HEK293T (cell line): ENCODE measurements around the gene COL23A1.

Source experiments
- BHLHE40 ChIP-seq: fragments of 450-650 bp; IDR thresholded peaks from 2 replicates; pipeline ENCODE4 v1.6.1; 2016; ENCODE audit warnings: mild to moderate bottlenecking, moderate library complexity, borderline replicate concordance
- FOXA1 ChIP-seq: fragments of 450-650 bp; IDR thresholded peaks from 2 replicates; pipeline ENCODE4 v1.6.1; 2016; ENCODE audit warnings: mild to moderate bottlenecking
- FOXK2 ChIP-seq: fragments of 450-650 bp; IDR thresholded peaks from 2 replicates; pipeline ENCODE4 v1.6.1; 2016; ENCODE audit warnings: mild to moderate bottlenecking
- FOXM1 ChIP-seq: fragments of 450-650 bp; IDR thresholded peaks from 2 replicates; pipeline ENCODE4 v1.6.1; 2017; ENCODE audit warnings: mild to moderate bottlenecking, borderline replicate concordance
- HDGF ChIP-seq: fragments of 450-650 bp; IDR thresholded peaks from 2 replicates; pipeline ENCODE4 v1.6.1; 2017; ENCODE audit warnings: antibody characterized with exemption, borderline replicate concordance
- L3MBTL2 ChIP-seq: fragments of 450-650 bp; conservative IDR thresholded peaks from 2 replicates; pipeline ENCODE4 v1.6.1; 2016; ENCODE audit warnings: mild to moderate bottlenecking
- LEF1 ChIP-seq: fragments of 450-650 bp; IDR thresholded peaks from 2 replicates; pipeline ENCODE4 v1.6.1; 2017; ENCODE audit warnings: mild to moderate bottlenecking, borderline replicate concordance
- NFRKB ChIP-seq: fragments of 450-650 bp; IDR thresholded peaks from 2 replicates; pipeline ENCODE4 v1.6.1; 2016; ENCODE audit warnings: mild to moderate bottlenecking, moderate library complexity
- SP1 ChIP-seq: fragments of 450-650 bp; IDR thresholded peaks from 2 replicates; pipeline ENCODE4 v1.6.1; 2017
- SUZ12 ChIP-seq: fragments of 450-650 bp; IDR thresholded peaks from 2 replicates; pipeline ENCODE4 v1.6.1; 2016; ENCODE audit warnings: mild to moderate bottlenecking
- TARDBP ChIP-seq: fragments of 450-650 bp; IDR thresholded peaks from 2 replicates; pipeline ENCODE4 v1.6.1; 2016
- ZNF384 ChIP-seq: fragments of 450-650 bp; IDR thresholded peaks from 2 replicates; pipeline ENCODE4 v1.6.1; 2016

DNA sequence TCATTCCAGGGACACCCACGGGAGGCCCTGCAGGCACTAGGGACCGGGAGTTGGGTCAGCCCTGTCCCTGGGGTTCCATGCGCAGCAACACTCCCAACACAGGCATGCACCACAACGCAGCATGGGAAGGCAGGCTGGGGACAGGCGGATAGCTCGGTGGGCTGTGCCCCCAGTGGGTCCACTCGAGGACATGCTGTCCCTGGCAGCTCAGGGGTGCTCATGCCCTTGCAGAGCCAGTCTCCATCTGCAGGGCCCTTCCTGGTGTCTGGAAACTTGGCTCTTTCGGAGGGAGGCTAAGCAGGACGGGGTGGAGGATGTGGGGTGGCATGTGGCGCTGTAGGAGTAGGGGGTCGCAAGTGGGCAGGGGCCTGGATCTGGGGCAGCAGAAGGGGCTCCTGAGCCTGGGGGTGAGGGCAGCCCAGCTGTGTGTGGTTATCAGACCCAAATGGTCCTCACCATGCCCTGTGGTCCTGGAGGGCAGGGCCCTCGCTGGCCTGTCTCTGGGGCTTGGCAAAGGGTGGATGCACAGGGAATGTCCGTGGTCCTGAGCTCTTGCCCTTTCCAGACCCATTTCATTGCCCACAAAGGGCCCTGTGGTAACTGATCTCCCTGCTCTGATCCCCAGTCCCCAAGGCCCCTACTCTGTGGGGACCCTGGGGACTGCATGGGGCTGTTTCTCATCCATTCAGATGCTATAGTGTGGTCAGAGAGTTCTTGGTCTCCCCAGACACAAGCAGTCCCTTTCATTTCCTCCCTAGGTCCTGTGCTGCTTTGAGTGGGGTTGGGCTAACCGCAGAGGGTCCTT is 267.3 kb downstream of the COL23A1 start:
- TF ChIP-seq NFRKB (no peak), HDGF (no peak), FOXA1 (no peak), SP1 (no peak), L3MBTL2 (no peak), SUZ12 (no peak), ZNF384 (no peak), FOXM1 (no peak), LEF1 (no peak), BHLHE40 (no peak), FOXK2 (no peak), TARDBP (no peak)
